Measurements from ENCODE around the gene NHSL2.

Gene NHSL2

DNA sequence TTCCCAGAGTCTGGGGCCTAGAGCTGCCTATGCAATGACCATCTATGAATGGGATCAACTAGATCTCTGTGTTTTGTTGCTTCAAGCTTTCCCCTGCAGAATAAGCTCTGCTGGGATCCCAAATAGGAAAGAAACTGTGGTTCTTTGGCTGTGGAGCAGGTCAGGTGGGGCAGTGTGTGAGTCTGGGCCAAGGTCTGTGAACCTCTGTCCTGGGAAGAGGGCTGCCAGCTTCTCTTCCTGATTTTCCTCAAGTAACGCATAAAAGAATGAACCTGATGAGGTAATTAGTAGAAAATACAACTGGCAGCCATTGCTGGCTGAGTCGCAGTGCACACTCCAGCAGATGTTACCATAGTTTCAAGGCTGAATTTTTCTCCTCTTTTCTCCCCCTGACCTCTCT lies 266.3 kb downstream of the NHSL2 start:
- H3K27ac ChIP-seq, result no peak overlapping the region
- TF ChIP-seq CTCF (IDR thresholded peaks at IDR 0.05) (no peak), ZFX (IDR thresholded peaks at IDR 0.05; ENCODE audit: borderline replicate concordance) (no peak)

GRCh38 chrX:72180539-72180938 lies 269.9 kb downstream of the NHSL2 start:
- H3K27ac ChIP-seq, result peak overlapping the region; percentile 76
- TF ChIP-seq ZFX (IDR thresholded peaks at IDR 0.05; ENCODE audit: borderline replicate concordance), result no peak
- TF ChIP-seq CTCF (IDR thresholded peaks at IDR 0.05), result no peak

GRCh38 chrX:72181178-72182125 lies 270.8 kb downstream of the NHSL2 start, which contains the start of gene PIN4:
PIN4 (plus strand) TSS chrX:72181757; CDS start chrX:72181786, 29 bp downstream.
- peak within 1 kb of the TSS; percentile 76 for H3K27ac ChIP-seq
- TF ChIP-seq ZFX (IDR thresholded peaks at IDR 0.05; ENCODE audit: borderline replicate concordance), result no peak

GRCh38 chrX:72182924-72183323 lies 272.3 kb downstream of the NHSL2 start:
- TF ChIP-seq CTCF (IDR thresholded peaks at IDR 0.05) (no peak), ZFX (IDR thresholded peaks at IDR 0.05; ENCODE audit: borderline replicate concordance) (no peak)
- no peak overlapping the region for H3K27ac ChIP-seq

- TF ChIP-seq ZFX (IDR thresholded peaks at IDR 0.05; ENCODE audit: borderline replicate concordance), result no peak
- TF ChIP-seq CTCF (IDR thresholded peaks at IDR 0.05), result no peak
- H3K27ac ChIP-seq, result no peak overlapping the region
Measured at GRCh38 chrX:72201836-72202536, 291.3 kb downstream of the NHSL2 start.

Data from 22Rv1 (cell line).